GM12864 (cell line): ENCODE data around the gene ABCB9.

Source experiments
- DNase-seq: peaks from one replicate; pipeline ENCODE4 v3.0.0-alpha.2; 2011; ENCODE audit warnings: low read depth
- H3K4me3 ChIP-seq: 2 replicates; pipeline ENCODE4 v1.5.1; 2011; ENCODE audit warnings: mild to moderate bottlenecking, low read depth, low read length, control low read depth
- TF ChIP-seq, protein P1 (sequence below): IDR thresholded peaks from 2 replicates; pipeline ENCODE4 v1.5.1; 2011; ENCODE audit warnings: low read depth, mild to moderate bottlenecking, moderate library complexity, low read length, control low read depth, inconsistent platforms; ENCODE audit errors: missing control alignments

Gene ABCB9

DNA sequence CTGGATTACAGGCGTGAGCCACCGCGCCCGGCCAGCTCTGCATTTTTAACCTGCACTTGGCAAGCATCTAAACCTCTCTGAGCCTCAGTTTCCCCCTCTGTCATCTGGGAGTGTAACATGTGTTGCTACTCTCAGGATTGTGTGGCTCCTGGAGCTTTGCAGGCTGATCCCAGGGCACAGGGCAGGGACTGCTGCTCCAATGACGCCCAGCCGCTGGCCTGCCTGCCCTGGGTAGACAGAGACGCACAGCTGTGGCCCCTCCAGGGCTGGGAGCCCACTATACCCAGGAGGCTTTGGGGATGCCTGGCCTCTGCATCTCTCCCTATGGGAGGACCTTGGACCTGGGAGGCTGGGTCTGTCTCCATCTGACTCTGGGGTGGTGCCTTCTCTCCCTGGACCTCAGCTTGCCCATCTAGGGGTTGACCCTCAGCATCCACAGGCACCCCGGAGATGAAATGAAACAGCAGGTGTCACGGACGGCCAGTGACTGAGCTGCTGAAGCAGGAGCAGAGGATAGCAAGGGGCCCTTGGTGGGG lies 27.9 kb upstream of the ABCB9 start:
- DNase-seq: no peak
- TF ChIP-seq, protein P1, sequence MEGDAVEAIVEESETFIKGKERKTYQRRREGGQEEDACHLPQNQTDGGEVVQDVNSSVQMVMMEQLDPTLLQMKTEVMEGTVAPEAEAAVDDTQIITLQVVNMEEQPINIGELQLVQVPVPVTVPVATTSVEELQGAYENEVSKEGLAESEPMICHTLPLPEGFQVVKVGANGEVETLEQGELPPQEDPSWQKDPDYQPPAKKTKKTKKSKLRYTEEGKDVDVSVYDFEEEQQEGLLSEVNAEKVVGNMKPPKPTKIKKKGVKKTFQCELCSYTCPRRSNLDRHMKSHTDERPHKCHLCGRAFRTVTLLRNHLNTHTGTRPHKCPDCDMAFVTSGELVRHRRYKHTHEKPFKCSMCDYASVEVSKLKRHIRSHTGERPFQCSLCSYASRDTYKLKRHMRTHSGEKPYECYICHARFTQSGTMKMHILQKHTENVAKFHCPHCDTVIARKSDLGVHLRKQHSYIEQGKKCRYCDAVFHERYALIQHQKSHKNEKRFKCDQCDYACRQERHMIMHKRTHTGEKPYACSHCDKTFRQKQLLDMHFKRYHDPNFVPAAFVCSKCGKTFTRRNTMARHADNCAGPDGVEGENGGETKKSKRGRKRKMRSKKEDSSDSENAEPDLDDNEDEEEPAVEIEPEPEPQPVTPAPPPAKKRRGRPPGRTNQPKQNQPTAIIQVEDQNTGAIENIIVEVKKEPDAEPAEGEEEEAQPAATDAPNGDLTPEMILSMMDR: no peak

DNA sequence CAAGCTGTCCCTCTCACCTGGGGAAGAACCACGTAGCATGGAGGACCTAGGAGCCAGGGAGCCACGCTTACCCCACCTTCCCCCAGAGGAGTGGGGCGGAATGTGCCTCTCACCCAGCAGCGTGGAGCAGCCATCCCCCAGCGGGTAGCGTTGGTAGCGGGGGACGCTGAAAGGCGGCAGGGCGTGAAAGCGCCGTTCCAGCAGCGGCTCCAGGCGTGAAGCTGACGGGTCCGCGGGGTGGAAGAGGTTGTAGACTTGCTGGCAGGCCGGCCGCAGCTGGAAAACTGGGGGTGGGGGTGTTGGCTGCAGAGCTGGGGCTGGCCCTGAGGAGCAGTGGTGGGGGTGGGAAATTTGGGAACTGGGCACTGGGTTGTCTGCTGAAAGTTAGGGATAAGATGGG lies 26.1 kb upstream of the ABCB9 start:
- H3K4me3 ChIP-seq: no peak overlapping the region
- TF ChIP-seq, protein P1: no peak
- DNase-seq: no peak

More for the DNA sequence above, 27.9 kb upstream of the ABCB9 start:
- no peak overlapping the region for H3K4me3 ChIP-seq

DNA sequence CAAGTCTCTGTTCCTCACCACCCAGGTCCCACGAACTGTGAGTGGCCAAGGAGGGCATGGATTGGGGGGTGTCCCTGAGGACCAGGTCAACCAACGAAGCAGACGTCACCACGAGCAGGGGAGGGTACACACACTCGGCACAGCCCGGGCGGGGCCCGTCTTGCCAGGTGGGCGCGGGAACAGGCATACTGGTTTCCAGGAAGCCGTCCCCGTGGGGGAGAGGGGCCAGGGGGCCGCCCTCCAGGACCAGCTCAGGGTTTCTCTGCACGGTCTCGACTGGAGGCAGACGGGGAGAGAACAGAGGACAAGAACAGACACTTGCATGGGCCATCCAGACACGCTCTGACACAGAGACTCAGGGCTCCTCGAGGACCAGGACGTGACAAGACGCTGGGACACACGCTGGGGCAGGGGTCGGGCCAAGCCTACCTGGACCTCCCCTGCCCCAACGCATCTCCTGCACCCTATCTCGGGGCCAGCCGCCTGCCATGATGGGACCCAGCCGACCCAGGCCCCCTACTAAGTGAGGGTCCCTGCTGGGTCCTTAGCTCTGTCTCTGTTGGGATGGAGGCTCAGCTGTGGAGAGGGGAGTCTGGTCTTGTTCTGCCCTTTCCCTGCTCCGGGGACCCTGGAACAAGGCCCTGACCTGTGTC lies 25.5 kb upstream of the ABCB9 start:
- H3K4me3 ChIP-seq: no peak overlapping the region
- DNase-seq: no peak
- TF ChIP-seq, protein P1: no peak

DNA sequence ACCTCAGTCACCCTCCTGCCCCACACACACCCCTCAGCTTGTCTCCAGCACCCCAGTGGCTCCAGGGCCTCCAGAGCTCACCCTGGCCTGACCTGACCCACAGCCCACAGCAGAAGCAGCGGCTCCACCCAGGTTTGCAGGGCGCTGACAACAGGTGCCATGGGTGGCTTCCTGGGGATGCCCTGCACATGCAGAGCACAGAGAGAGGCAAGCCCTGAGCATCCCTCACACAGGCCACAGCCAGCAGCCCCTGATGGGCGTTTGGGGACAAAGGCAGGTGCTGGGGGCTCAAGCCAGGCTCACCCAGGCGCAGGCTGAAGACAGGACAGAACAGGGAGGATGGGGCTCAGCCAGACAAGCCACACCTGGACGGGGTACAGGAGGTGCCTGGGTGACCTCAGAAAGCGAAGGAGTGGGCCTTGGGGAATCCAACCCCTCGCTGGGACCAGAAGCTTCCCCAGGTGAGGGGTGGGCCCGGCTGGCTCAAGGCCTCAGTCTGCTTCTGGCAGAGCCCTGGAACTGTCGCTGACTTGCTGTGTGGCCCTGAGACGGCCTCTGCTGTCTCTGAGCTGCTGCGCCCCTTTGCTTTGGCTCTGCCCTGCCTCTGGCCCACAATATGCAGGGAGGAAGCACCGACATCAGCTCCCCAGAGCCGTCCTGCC lies 24.8 kb upstream of the ABCB9 start:
- TF ChIP-seq, protein P1: no peak
- DNase-seq: no peak
- H3K4me3 ChIP-seq: no peak overlapping the region

DNA sequence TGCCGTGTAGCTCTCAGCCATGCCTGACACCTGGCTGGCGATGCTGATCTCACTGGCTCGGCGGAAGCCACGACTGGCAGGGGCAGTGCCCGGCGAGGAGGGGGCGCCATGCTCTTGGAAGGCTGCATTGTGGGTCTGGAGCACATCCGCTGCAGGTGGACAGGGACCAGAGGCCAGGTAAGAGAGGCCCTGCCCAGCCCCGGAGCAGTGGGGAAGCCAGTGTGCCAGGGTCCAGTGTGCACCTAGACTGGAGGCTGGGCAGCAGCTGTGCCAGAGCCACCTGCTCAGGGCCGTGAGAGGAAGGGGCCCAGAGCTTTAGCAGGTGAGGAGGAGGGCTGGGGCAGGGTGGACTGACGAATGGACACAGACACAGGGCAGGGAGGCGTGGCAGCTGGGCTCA lies 24.3 kb upstream of the ABCB9 start:
- H3K4me3 ChIP-seq: no peak overlapping the region
- TF ChIP-seq, protein P1: no peak
- no peak for DNase-seq

DNA sequence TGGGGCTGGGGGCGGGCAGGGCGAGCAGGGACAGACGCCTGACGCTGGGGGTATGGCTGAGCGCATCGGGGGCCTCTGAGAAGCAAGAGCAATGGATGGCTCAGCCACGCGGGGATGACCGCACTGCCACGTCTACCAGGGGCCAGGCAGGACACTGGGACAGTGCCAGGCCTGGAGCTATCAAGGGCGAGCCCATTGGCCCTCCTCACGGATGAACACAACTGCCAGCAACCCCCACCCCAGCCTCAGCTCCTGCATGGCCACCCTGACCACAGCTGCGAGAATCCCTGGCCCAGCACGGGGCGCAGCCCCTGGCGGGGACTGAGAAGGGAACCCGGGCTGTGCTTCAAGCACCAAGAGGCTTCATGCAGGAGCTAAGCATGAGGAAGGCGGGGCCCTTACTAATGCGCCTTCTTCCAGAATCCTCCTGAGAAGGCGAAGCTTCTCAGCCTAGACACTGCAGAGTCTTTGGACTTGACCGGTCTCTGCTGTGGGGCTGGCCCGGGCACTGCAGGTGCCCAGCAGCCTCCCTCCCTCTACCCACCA lies 23.7 kb upstream of the ABCB9 start:
- DNase-seq: no peak
- TF ChIP-seq, protein P1: no peak
- no peak overlapping the region for H3K4me3 ChIP-seq
